Neural cell (in vitro differentiated cells): ENCODE measurements around the gene KRTAP20-3.

Experiments used
- CTCF ChIP-seq: fragments of 450-650 bp; IDR thresholded peaks from 2 replicates; pipeline ENCODE4 v1.5.1; 2014; ENCODE audit warnings: antibody characterized with exemption, mild to moderate bottlenecking, moderate library complexity; ENCODE audit not compliant: poor library complexity, severe bottlenecking
- EP300 ChIP-seq: fragments of 450-650 bp; conservative IDR thresholded peaks from 2 replicates; pipeline ENCODE4 v1.6.1; 2014; ENCODE audit warnings: antibody characterized with exemption, mild to moderate bottlenecking, moderate library complexity; ENCODE audit not compliant: poor library complexity, severe bottlenecking
- EZH2 ChIP-seq: fragments of 200-600, 300-800 bp; shearing (Covaris generic), sonication (generic); IDR thresholded peaks from 2 replicates; pipeline ENCODE4 v1.6.1; 2014; ENCODE audit warnings: antibody characterized with exemption, low read length, borderline replicate concordance, mild to moderate bottlenecking; ENCODE audit not compliant: insufficient read depth, poor library complexity, severe bottlenecking
- POLR2AphosphoS5 ChIP-seq: IDR thresholded peaks from 2 replicates; pipeline ENCODE4 v1.6.1; 2012
- RAD21 ChIP-seq: fragments of 450-650 bp; conservative IDR thresholded peaks from 2 replicates; pipeline ENCODE4 v1.6.1; 2014; ENCODE audit warnings: antibody characterized with exemption, mild to moderate bottlenecking, moderate library complexity

GRCh38 chr21:30616125-30616524, 26.5 kb upstream of the KRTAP20-3 start, which contains the start of gene KRTAP20-1:
- no peak for TF ChIP-seq CTCF
- no peak for TF ChIP-seq POLR2AphosphoS5
- no peak for TF ChIP-seq EP300
- TF ChIP-seq RAD21: no peak
- no peak for TF ChIP-seq EZH2
